GM18519 (cell line): Measurements from ENCODE around the gene SHROOM3.

Source experiments
- ATAC-seq: cut with Tn5 transposase; IDR thresholded peaks from one replicate; pipeline ENCODE4 v1.9.1; 2021; ENCODE audit warnings: mild to moderate bottlenecking, moderate library complexity; ENCODE audit not compliant: unreplicated experiment, low FRiP score

Gene SHROOM3

DNA sequence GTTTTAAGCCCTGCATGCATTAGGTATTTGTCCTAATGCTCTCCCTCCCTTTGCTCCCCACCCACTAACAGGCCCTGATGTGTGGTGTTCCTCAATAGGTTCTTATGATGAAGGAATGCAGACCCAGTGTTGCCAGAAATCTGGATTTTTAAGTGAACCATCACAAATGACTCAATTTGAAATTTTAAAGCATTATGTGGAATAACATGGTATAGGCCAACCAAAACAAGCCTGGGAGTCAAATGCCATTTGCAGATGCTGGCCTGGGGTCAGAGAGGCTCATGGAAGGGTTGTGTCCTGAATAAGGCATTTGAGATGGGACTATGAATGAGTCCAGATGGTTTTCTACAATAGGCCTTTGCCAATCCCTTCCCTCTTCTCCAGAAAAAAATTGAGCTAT, 179.6 kb downstream of the SHROOM3 start:
- ATAC-seq, result no peak

DNA sequence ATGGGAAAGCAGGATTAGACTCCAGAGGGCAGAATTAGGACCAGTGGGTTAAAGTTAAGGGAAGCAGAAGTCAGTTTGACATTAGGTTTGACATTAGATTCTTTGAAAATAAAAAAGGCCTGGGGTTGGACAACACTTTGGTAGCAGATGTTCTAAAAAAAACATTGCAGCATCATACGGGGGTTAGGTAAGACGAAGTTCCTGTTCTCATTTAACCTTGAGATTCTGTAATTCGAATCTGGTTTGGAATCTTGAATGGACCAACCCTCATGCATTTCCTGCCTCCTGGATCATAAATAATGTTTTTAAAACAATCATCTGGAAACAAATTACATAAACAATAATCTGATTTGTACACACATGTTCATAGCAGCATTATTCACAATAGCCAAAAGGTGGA, 181.0 kb downstream of the SHROOM3 start:
- ATAC-seq, result no peak

DNA sequence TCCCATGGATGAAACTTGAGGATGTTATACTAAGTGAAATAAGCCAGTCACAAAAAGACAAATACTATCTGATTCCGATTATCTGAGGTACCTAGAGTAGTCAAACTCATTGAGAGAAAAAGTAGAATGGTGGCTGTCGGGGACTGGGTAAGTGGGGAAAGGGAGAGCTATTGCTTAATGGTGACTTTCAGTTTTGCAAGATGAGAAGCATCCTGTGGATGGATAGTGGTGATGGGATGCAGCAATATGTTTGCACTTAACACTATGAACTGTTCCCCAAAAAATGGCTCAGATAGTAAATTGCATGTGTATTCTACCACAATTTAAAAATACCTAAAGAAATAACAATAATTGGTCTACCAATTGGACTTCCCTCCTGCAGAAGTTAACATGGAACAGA, 181.5 kb downstream of the SHROOM3 start:
- ATAC-seq, result no peak

DNA sequence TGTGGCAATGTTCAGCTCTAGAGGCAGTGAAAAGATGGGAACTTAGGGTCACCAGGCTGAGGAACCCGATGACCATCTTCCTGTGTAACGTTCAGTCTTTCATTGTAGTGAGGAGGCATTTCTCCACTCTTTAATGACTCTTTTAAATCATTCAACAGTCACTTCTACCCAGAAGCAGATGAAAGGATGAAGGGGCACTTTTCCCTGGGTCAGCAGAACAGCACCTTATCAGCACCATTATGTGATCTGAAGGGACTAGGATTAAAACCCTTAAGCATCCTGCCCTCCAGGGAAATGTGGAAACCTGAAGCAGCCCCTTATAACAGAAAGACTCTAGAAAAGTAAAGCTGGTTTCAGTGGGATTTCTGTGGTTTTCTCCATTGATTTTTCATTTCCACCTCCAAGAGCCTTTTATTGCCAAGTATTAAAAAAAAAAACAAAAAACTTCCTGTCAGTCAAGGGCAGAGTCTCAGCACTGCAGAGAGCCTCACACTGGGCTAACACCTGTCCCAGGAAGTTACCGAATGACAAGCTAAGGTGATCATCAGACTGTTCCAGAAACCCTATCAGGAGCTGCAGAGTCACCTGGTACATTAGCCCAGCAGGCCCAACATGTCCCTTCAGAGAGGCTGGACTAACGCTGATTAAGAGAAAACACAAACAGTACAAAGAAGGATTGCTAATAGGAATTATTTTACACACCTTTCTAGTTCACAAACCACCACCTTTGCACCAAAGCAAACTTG, 185.9 kb downstream of the SHROOM3 start:
- no peak for ATAC-seq

DNA sequence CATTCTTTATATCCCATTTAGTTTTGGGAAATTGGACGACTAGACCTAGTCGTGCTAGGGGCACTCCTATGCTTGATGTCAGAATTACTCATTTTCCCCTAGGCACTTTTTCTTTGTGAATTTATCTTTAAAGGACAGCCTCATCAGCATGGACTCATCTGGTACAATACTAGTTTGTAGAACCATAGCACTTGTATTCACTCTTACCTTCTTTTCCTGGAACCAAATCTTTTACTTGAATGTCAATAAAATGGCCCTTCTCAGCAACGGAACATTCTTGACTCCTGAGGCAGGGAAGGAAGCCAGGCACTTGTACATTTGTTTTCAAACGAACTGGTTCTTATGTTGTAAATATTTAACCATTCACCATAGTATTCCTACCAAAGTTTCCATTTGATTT, 187.1 kb downstream of the SHROOM3 start:
- ATAC-seq, result no peak

- no peak for ATAC-seq
Measured at GRCh38 chr4:76622717-76623116, 187.7 kb downstream of the SHROOM3 start.

DNA sequence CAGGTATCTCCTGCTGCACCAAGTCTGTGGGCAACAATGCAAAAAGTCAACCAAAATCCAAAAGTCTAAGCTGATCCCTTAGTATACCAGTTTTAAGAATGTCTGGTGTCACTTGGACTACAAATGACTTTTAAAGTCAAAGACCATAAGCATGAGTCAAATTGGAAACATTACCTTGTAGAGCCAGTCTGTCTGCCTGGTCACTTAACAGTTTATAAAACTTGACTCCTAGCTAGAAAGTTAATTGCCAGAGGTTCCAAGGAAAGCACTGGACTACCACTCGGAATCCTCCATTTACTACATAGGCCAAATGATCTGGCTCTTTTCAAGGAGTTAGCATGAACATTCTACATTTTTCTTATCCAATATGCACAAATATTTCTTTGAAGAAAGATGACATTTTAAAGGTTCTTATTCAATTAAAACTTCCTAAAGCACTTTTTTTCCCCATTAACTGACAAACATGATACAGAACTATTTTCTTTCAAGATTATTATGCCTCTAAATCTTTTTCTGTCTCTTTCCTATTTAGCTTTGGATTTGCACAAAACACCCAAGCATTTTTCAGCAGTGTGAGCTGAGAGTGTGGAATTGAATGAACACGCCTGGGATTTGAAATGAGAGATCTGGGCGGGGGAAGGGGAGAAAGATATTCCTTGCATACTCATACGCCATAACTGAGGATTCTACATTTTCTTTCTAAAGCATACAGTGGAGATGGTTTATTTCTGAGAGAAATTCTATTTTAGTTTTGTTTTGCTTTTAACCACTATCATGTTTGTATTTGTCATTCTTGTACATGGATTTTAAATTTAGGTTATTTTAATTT, 188.4 kb downstream of the SHROOM3 start:
- ATAC-seq, result no peak

DNA sequence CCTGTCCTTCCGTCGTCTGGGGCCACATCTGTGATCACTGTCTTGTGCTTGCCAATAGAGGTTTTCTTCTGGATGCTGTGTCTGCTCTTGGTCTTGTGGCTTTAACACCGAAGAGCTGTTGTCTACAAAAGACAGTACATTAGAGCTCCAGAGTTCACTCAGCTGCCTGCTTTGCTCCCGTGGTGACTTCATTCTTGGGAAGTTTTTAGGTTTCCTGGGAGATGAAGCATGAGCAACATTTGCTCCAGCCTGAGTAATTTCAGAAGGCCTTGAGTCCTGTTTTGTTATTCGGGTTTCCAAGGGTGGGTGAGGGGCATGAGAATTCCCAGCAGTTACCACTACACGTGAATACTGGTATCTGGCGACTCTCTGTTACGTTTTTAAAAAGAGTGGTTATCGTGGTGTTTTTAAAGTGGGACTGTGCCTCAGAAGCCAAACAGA, 189.2 kb downstream of the SHROOM3 start:
- ATAC-seq, result no peak

GRCh38 chr4:76624931-76625715, 190.1 kb downstream of the SHROOM3 start:
- no peak for ATAC-seq

DNA sequence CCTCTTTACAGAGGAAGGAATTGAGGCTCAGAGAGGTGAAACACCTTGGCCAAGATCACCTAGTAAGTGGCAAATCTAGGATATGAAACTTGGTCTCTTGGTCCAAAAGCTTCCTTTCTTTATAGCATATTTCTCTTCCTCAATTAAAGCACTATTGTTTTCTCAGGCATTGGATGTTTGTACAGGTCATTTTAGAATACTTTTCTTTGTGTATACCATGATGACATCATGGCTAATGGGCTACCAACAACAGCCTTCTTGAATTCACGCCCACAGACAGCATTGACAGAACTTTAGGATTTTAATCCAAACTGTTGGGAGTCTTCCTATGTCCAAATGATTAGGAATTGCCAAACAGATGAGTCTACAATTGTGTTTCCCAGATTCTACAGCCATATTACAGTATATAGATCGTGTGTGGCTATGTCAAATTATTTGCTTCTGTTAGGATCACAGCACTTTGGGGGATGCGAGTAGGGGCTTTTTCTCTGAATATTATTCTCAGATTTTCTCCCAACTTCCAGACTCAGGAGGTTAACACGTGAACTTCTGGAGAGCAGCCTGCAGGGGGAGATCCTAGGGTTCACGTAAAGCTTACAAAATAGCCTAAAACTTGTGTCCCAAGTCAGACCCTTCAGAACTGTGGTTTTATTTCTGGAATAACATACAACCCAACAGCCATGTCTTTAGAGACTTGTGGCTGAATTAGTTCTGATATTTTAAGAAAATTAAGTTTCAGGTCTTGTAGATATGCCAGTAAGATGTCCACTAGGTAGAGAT, 191.8 kb downstream of the SHROOM3 start:
- ATAC-seq, result no peak

DNA sequence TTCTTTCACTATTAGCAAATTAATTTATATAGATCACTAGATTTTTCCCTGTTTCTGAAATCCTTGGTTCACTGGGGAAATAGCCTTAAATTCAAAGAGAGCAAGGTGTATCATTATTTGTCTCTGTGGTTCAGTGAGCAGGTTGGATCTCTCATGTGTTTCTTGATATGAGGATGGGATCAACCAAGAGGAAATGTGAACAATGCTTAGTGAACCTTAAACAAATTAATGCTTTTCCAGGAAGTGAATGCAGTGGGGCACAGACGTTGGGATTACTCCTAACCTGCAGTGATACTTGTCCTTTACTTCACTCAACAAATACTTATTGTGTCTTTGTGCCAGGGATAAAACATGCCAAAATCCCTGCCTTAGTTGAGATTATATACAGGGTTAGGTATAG, 193.2 kb downstream of the SHROOM3 start:
- ATAC-seq, result no peak

- no peak for ATAC-seq
Measured at GRCh38 chr4:76630741-76631140, 195.7 kb downstream of the SHROOM3 start.

GRCh38 chr4:76634220-76634619, 199.2 kb downstream of the SHROOM3 start:
- ATAC-seq, result no peak

DNA sequence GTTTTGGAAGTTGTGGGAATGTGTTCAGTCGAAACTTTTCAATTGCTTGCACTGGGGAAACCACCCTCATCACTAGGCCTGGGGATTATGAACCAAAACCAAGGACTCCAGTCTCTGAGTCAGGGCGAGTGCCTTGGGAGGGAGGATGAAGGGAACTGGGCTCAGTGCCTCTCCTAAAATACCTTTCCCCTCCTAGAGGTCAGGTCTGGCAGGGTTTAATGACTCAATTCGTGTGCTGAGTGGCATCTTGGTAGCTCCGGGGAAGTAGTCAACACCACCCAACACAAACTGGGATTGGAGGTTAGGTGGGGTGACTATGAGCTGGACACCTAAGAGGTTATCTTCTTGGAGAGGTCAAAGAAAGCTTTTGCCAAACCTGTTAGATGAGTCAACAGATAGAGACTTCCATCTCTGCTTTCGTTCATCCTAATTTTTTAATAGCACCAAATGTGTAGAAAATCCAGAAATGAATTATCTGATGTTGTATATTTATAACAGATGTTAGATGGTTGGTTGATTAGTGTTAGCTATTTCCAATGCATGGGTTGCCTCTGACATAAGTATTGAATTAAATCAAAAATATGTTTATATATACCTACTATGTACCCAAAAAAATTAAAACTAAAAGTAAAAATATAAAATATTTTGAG, 202.8 kb downstream of the SHROOM3 start:
- ATAC-seq, result no peak

- no peak for ATAC-seq
Measured at GRCh38 chr4:76639288-76639687, 204.3 kb downstream of the SHROOM3 start.

- ATAC-seq, result no peak
Measured at GRCh38 chr4:76640353-76640910, 205.4 kb downstream of the SHROOM3 start.

DNA sequence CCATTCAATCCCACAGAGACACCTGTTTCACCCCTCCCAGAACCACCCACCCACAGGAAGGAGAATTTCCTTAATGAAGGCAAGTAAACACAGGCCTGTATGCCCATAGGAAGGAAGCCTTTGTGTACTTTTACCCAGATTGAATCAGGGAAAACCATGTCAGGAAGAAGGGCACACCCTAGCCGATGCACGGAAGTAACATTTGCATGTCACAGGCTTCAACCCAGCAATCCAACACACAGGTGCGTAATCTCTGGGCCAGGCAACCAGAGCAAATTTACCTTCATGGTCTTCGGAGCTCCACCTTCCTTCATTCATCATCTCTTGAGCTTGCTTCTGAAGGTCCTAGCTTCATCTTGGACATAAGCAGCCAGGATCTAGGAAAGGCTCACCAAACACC, 206.3 kb downstream of the SHROOM3 start:
- ATAC-seq, result no peak

DNA sequence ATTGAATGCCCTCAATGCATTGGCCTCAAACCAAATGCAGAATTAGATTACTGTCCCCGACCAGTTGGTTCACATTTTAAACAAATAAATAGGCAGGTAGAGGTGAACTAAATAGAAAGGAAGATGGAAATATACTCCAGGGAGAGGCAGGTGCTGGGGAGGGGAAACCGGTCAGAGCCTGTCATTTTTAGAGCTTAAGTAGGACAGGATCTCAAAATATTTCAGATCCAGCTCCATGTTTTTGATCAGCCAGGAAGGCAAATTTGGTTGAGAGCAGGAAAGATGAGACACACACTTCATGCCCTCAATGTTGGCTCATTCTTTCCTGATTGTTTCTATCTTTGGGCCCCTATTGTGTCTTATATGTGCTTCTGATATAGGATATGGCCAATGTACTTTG, 206.7 kb downstream of the SHROOM3 start:
- no peak for ATAC-seq

- no peak for ATAC-seq
Measured at GRCh38 chr4:76644831-76645485, 209.9 kb downstream of the SHROOM3 start.
